CD14-positive monocyte (primary cell): ENCODE results near the gene KAZALD1. TPM values are rescaled to one million over a fixed set of nuclear protein-coding genes. Genes with fewer than 3 reads are reported as not detected.
"Not testable (repeated sequence)": the region's sequence is repeated elsewhere in the genome, so short reads cannot be mapped to it uniquely, and the experiment has no call there.

Source experiments
- DNase-seq, 3 donors: peaks; one replicate each; pipeline ENCODE4 v3.0.0-alpha.2; 2011 to 2022
- H2AFZ ChIP-seq: 2 replicates; pipeline ENCODE4 v1.6.0; 2012; ENCODE audit warnings: mild to moderate bottlenecking, low read depth, low read length, inconsistent platforms; ENCODE audit not compliant: insufficient read depth, poor library complexity, severe bottlenecking
- H3K27ac ChIP-seq, 2 donors: 1 replicate in 1 of 2; 2 replicates in 1 of 2; pipeline ENCODE4 v1.5.1; 2012 to 2013; ENCODE audit warnings: low read length in 2 of 2, control low read depth in 1 of 2, inconsistent platforms in 1 of 2, low read depth in 1 of 2, mild to moderate bottlenecking in 1 of 2
- H3K27me3 ChIP-seq, 2 donors: one replicate each; pipeline versions ENCODE4 v1.6.0 to v1.6.1; 2011 to 2013; ENCODE audit warnings: low read length in 2 of 2; ENCODE audit not compliant: control insufficient read depth in 2 of 2, insufficient read depth in 2 of 2
- H3K36me3 ChIP-seq, 2 donors: replicated peaks in 1 of 2; 1 replicate in 1 of 2; 2 replicates in 1 of 2; pipeline versions ENCODE4 v1.5.1 to v1.6.1; 2012 to 2013; ENCODE audit warnings: low read length in 2 of 2, control low read depth in 1 of 2, inconsistent platforms in 1 of 2, mild to moderate bottlenecking in 1 of 2; ENCODE audit not compliant: insufficient read depth in 2 of 2, control insufficient read depth in 1 of 2
- H3K4me1 ChIP-seq, 2 donors: 1 replicate in 1 of 2; 2 replicates in 1 of 2; pipeline versions ENCODE4 v1.5.1 to v1.6.1; 2012 to 2013; ENCODE audit warnings: low read length in 2 of 2, control low read depth in 1 of 2, inconsistent platforms in 1 of 2, mild to moderate bottlenecking in 1 of 2, moderate library complexity in 1 of 2; ENCODE audit not compliant: insufficient read depth in 2 of 2, control insufficient read depth in 1 of 2
- H3K4me2 ChIP-seq: replicated peaks from 2 replicates; pipeline ENCODE3; 2012; ENCODE audit warnings: low read length, moderate library complexity, mild to moderate bottlenecking; ENCODE audit not compliant: poor library complexity, severe bottlenecking; ENCODE audit errors: extremely low read depth
- H3K4me3 ChIP-seq, 3 experiments: fragments of 200-600 bp in 1 of 3; sonication (generic) in 1 of 3; replicated peaks in 1 of 3; 1 replicate in 2 of 3; 2 replicates in 1 of 3; pipeline ENCODE4 v1.5.1; 2011 to 2013; ENCODE audit warnings: low read length in 3 of 3, mild to moderate bottlenecking in 3 of 3, control low read depth in 2 of 3, low read depth in 2 of 3, inconsistent platforms in 1 of 3, moderate library complexity in 1 of 3
- H3K79me2 ChIP-seq: 2 replicates; pipeline ENCODE4 v1.6.0; 2012; ENCODE audit warnings: mild to moderate bottlenecking, control low read depth, inconsistent platforms, low read length, moderate library complexity; ENCODE audit not compliant: insufficient read depth
- H3K9ac ChIP-seq: 2 replicates; pipeline ENCODE4 v1.6.0; 2017; ENCODE audit warnings: low read length, mild to moderate bottlenecking; ENCODE audit not compliant: insufficient read depth, poor library complexity, severe bottlenecking
- H3K9me3 ChIP-seq, 2 donors: replicated peaks in 1 of 2; 1 replicate in 1 of 2; 2 replicates in 1 of 2; pipeline versions ENCODE4 v1.5.1 to v1.6.1; 2012 to 2013; ENCODE audit warnings: low read length in 2 of 2, control low read depth in 1 of 2; ENCODE audit not compliant: control insufficient read depth in 1 of 2, insufficient read depth in 1 of 2
- H4K20me1 ChIP-seq: 2 replicates; pipeline ENCODE4 v1.6.0; 2012; ENCODE audit warnings: mild to moderate bottlenecking, low read length, control low read depth, moderate library complexity; ENCODE audit not compliant: insufficient read depth
- H3K27ac Mint-ChIP-seq, 7 donors: one replicate each; pipeline ENCODE4 v1.8.0; 2020; ENCODE audit warnings: mild to moderate bottlenecking in 7 of 7, mixed read lengths in 7 of 7, moderate library complexity in 6 of 7, inconsistent platforms in 2 of 7
- H3K27me3 Mint-ChIP-seq, 3 donors: one replicate each; pipeline ENCODE4 v1.8.0; 2021 to 2022; ENCODE audit warnings: low read depth in 3 of 3, mild to moderate bottlenecking in 3 of 3, mixed read lengths in 3 of 3, moderate library complexity in 3 of 3, inconsistent platforms in 1 of 3
- H3K36me3 Mint-ChIP-seq, 2 donors: one replicate each; pipeline ENCODE4 v1.8.0; 2020; ENCODE audit warnings: mixed read lengths in 2 of 2, inconsistent platforms in 1 of 2, mild to moderate bottlenecking in 1 of 2
- H3K4me1 Mint-ChIP-seq: one replicate; pipeline ENCODE4 v1.8.0; 2020; ENCODE audit warnings: mild to moderate bottlenecking, mixed read lengths
- H3K4me3 Mint-ChIP-seq, 2 donors: one replicate each; pipeline ENCODE4 v1.8.0; 2020; ENCODE audit warnings: mild to moderate bottlenecking in 2 of 2, mixed read lengths in 2 of 2, moderate library complexity in 1 of 2
- H3K9me3 Mint-ChIP-seq, 7 donors: one replicate each; pipeline ENCODE4 v1.8.0; 2020 to 2022; ENCODE audit warnings: mixed read lengths in 7 of 7, mild to moderate bottlenecking in 6 of 7, moderate library complexity in 6 of 7, inconsistent platforms in 2 of 7
- WGBS: methylation state at CpG from one replicate; pipeline ENCODE4 v1.1.5; 2013; ENCODE audit warnings: missing lambda C conversion rate; ENCODE audit not compliant: insufficient coverage; 5-methylcytosine and 5-hydroxymethylcytosine counted together
- intact Hi-C, 2 donors: fragments of 100-400 bp; cut with micrococcal nuclease; formaldehyde crosslinking; loops; one replicate each; pipeline versions ENCODE4 v1.15.0 to v1.15.1; 2023
- polyA plus RNA-seq, 3 donors: library from polyadenylated mRNA; depleted of rRNA in 1 of 3; unstranded in 2 of 3; stranded (reverse) in 1 of 3; fragments of 300-500 nt in 2 of 3; fragments of >200 nt in 1 of 3; fragmentation: Illumina TruSeq in 2 of 3; gene quantifications; 1 replicate in 2 of 3; 2 replicates in 1 of 3; pipeline ENCODE4 v1.2.3, GENCODE V29; 2012 to 2021
- TF ChIP-seq, protein P1 (sequence below): fragments of 200-600 bp; IDR thresholded peaks from one replicate; pipeline ENCODE4 v1.8.0; 2022; ENCODE audit warnings: antibody characterized with exemption, mild to moderate bottlenecking

The KAZALD1 gene
- polyA plus RNA-seq, 3 donors = 0.15 to 6.6 (median 0.53) TPM

DNA sequence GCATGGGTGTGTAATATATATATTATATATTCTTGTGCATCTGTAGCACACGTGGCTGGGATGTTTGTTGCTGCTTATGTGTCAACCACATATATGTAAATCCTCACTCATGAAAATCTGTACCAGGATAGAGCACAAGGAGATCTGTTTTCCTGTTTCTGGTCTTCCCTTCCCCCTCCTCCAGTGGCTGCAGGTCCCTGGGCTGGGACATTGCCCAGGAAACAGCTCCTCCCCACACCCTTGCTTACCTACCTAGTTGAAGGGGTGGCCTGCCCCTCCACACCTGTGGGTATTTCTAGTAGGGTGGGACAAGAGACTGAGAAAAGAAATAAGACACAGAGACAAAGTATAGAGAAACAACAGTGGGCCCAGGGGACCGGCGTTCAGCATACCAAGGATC, 28.5 kb upstream of the KAZALD1 start:
- H3K27me3 Mint-ChIP-seq = peaks cover 2 to 7% (median 6%) of the 10 kb centered on the region in 3 donors
- intact Hi-C loops = no loop called here
- no CpG with 5 or more reads among the region's 3 CpGs for WGBS
- no peaks in the 10 kb centered on the region for H3K9me3 ChIP-seq
- peaks cover 36 to 39% of the 10 kb centered on the region in 2 donors for H3K36me3 ChIP-seq
- H3K4me1 ChIP-seq = peaks cover 36 to 49% of the 10 kb centered on the region in 2 donors
- no peak for DNase-seq
- H3K4me1 Mint-ChIP-seq = peaks cover 43% of the 10 kb centered on the region
- H4K20me1 ChIP-seq = peaks cover 17% of the 10 kb centered on the region
- peaks cover 0 to 1% (median 0%) of the 10 kb centered on the region in 7 donors for H3K9me3 Mint-ChIP-seq
- peaks cover 7% of the 10 kb centered on the region for H3K79me2 ChIP-seq
- H3K4me3 ChIP-seq = peak overlapping the region in 1 of 3 experiments; percentile 96
- H3K4me3 Mint-ChIP-seq = peak overlapping the region in 1 of 2 donors; percentile 98
- H3K9ac ChIP-seq = peak overlapping the region; percentile 98
- no peaks in the 10 kb centered on the region for H3K27me3 ChIP-seq
- peaks cover 41 to 43% of the 10 kb centered on the region in 2 donors for H3K36me3 Mint-ChIP-seq
- H3K27ac ChIP-seq = peak overlapping the region in 1 of 2 donors; percentile 100
- H3K27ac Mint-ChIP-seq = peak overlapping the region; percentile 5 to 100 (median 97)
- no peak overlapping the region for H2AFZ ChIP-seq
- peak overlapping the region; percentile 98 for H3K4me2 ChIP-seq
- TF ChIP-seq, protein P1, sequence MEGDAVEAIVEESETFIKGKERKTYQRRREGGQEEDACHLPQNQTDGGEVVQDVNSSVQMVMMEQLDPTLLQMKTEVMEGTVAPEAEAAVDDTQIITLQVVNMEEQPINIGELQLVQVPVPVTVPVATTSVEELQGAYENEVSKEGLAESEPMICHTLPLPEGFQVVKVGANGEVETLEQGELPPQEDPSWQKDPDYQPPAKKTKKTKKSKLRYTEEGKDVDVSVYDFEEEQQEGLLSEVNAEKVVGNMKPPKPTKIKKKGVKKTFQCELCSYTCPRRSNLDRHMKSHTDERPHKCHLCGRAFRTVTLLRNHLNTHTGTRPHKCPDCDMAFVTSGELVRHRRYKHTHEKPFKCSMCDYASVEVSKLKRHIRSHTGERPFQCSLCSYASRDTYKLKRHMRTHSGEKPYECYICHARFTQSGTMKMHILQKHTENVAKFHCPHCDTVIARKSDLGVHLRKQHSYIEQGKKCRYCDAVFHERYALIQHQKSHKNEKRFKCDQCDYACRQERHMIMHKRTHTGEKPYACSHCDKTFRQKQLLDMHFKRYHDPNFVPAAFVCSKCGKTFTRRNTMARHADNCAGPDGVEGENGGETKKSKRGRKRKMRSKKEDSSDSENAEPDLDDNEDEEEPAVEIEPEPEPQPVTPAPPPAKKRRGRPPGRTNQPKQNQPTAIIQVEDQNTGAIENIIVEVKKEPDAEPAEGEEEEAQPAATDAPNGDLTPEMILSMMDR = no peak

DNA sequence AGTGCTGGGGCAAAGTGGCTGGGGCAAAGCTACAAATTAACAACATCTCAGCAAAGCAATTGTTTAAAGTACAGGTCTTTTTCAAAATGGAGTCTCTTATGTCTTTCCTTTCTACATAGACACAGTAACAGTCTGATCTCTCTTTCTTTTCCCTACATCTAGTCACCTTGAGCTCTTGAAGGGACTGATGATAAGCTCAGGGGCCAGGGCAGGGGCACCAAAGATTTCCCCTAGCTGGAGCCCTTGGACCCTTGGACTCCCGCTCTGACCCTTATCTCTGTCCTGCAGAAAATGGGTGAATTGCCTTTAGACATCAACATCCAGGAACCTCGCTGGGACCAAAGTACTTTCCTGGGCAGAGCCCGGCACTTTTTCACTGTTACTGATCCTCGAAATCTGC, 27.4 kb upstream of the KAZALD1 start:
- peaks cover 17% of the 10 kb centered on the region for H4K20me1 ChIP-seq
- Mint-ChIP-seq H3K4me1 (peaks cover 31% of the 10 kb centered on the region), H3K36me3 (peaks cover 52 to 54% of the 10 kb centered on the region in 2 donors)
- H3K27me3 ChIP-seq, H3K9ac ChIP-seq, H3K4me2 ChIP-seq, intact Hi-C loops, H3K9me3 ChIP-seq, H3K27me3 Mint-ChIP-seq, H3K27ac ChIP-seq, H3K9me3 Mint-ChIP-seq, H2AFZ ChIP-seq, H3K4me3 Mint-ChIP-seq, H3K79me2 ChIP-seq, H3K4me3 ChIP-seq, DNase-seq, H3K27ac Mint-ChIP-seq: not testable (repeated sequence)
- H3K4me1 ChIP-seq = peaks cover 25 to 38% of the 10 kb centered on the region in 2 donors
- 95% methylated on average over 4 of the region's 4 CpGs for WGBS
- peaks cover 47 to 51% of the 10 kb centered on the region in 2 donors for H3K36me3 ChIP-seq
